ENCODE measurements around the gene THSD7B. TPM values are rescaled to one million over a fixed set of nuclear protein-coding genes. Genes with fewer than 3 reads are reported as not detected.

The THSD7B gene
- total RNA-seq, 6 donors from 2014 or later = 0.47 TPM; not detected in 5

DNA sequence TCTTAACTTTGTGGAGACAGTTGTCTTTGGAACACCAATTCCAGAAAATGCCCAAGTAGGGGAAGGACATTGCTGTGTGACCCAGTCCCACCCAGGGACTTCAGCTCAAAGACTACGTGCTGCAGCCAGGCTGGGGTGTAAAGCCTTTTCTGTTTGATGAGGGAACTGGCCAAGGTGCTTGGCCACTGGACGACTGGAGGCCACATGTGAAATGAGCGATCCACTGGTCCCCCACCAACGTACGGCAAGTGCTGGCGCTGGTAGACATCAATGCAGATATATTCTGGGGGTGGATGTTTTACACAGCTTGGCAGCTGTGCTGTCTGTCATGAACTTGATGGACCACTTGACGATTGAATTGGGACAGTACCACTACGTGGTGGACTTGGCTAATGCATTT is 616.4 kb downstream of the THSD7B start:
- Histone ChIP-seq H3K27me3 (no peaks in the 10 kb centered on the region), H3K9me3 (peaks cover 0 to 14% (median 0%) of the 10 kb centered on the region in 4 donors), H3K27ac (no peak overlapping the region), H3K36me3 (no peaks in the 10 kb centered on the region), H3K4me1 (no peaks in the 10 kb centered on the region), H3K4me3 (no peak overlapping the region)
- DNase-seq = no peak
- no peak for TF ChIP-seq POLR2AphosphoS5 (IDR thresholded peaks at IDR 0.05)
- TF ChIP-seq EP300 (IDR thresholded peaks at IDR 0.05) = no peak
- TF ChIP-seq, protein P1, sequence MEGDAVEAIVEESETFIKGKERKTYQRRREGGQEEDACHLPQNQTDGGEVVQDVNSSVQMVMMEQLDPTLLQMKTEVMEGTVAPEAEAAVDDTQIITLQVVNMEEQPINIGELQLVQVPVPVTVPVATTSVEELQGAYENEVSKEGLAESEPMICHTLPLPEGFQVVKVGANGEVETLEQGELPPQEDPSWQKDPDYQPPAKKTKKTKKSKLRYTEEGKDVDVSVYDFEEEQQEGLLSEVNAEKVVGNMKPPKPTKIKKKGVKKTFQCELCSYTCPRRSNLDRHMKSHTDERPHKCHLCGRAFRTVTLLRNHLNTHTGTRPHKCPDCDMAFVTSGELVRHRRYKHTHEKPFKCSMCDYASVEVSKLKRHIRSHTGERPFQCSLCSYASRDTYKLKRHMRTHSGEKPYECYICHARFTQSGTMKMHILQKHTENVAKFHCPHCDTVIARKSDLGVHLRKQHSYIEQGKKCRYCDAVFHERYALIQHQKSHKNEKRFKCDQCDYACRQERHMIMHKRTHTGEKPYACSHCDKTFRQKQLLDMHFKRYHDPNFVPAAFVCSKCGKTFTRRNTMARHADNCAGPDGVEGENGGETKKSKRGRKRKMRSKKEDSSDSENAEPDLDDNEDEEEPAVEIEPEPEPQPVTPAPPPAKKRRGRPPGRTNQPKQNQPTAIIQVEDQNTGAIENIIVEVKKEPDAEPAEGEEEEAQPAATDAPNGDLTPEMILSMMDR (IDR thresholded peaks at IDR 0.05) = no peak
- TF ChIP-seq POLR2A (IDR thresholded peaks at IDR 0.05) = no peak
- WGBS, 2 donors = 89 to 97% methylated on average over 5 to 8 of the region's 8 CpGs
- no peak for ATAC-seq (ENCODE audit: low FRiP score in 2 of 2)

DNA sequence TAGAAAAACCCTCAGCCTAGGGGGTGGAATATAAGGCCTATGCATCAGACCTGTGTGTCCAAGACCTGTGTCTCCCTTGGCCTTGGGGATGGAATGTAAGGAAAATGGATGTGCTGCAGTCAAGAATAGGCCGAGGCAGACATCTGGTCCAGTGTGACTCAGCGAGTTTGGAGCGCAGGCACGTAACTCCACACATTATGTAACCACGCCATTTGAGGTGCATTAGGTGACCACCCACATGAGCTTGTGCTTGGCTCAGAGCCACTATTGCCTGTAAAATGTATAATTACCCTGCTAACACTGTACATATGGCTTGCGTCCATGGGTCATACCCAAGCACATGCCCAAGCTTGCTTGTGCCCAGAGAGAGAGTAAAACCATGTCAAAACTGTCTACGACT is 618.0 kb downstream of the THSD7B start:
- Histone ChIP-seq H3K4me3 (no peak overlapping the region), H3K27me3 (no peaks in the 10 kb centered on the region), H3K27ac (no peak overlapping the region), H3K9me3 (peaks cover 0 to 14% (median 0%) of the 10 kb centered on the region in 4 donors), H3K36me3 (no peaks in the 10 kb centered on the region), H3K4me1 (no peaks in the 10 kb centered on the region)
- ATAC-seq (ENCODE audit: low FRiP score in 2 of 2) (no peak), DNase-seq (no peak)
- 92 to 99% methylated on average over 7 of the region's 7 CpGs for WGBS, 2 donors
- TF ChIP-seq POLR2AphosphoS5 (IDR thresholded peaks at IDR 0.05) (no peak), POLR2A (IDR thresholded peaks at IDR 0.05) (no peak), EP300 (IDR thresholded peaks at IDR 0.05) (no peak)
- TF ChIP-seq, protein P1 (IDR thresholded peaks at IDR 0.05) = no peak

DNA sequence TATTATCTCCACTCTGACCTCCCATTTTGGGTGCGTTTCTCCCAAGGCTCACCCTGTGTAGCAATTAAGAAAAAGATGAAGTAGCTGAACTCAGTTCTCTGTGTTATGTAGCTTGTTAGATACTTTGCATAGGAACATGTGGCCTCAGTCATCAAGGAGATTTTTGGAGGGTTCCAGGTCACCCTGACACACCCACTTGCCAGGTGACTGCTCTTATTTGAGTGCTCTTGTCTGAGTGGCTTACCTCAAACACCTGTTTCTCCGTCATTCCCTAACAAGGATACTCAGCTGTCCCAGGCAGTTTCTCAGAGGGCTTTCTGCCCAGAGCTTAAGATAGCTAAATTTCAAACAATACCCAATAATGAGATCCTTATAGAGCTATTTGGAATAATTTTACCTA is 621.7 kb downstream of the THSD7B start:
- DNase-seq (no peak), ATAC-seq (ENCODE audit: low FRiP score in 2 of 2) (no peak)
- no peak overlapping the region for H3K27ac ChIP-seq
- H3K9me3 ChIP-seq = peaks cover 0 to 14% (median 0%) of the 10 kb centered on the region in 4 donors
- TF ChIP-seq POLR2A (IDR thresholded peaks at IDR 0.05) (no peak), POLR2AphosphoS5 (IDR thresholded peaks at IDR 0.05) (no peak), EP300 (IDR thresholded peaks at IDR 0.05) (no peak)
- TF ChIP-seq, protein P1 (IDR thresholded peaks at IDR 0.05) = no peak
- H3K36me3 ChIP-seq = no peaks in the 10 kb centered on the region
- H3K27me3 ChIP-seq = no peaks in the 10 kb centered on the region
- 63 to 66% methylated on average over 2 of the region's 2 CpGs for WGBS, 2 donors
- H3K4me3 ChIP-seq = no peak overlapping the region
- no peaks in the 10 kb centered on the region for H3K4me1 ChIP-seq

DNA sequence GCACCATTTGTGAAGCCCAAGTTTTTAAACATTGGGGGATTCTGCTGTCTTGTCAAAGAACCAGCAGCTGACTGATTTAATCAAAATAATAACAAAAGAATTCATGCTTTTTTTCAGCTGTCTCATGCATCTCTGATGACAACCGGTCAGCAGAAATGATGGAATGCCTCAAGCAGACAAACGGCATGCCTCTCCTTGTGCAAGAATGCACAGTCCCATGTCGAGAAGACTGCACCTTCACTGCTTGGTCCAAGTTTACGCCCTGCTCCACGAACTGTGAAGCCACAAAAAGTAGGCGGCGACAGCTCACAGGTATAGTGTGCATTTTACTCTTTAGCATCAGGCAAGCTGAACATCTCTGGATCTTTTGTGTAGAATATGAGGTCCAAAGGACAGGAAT is 640.2 kb downstream of the THSD7B start:
- TF ChIP-seq, protein P1 (IDR thresholded peaks at IDR 0.05) = no peak
- TF ChIP-seq POLR2AphosphoS5 (IDR thresholded peaks at IDR 0.05) = no peak
- no peak for TF ChIP-seq EP300 (IDR thresholded peaks at IDR 0.05)
- no peak for TF ChIP-seq POLR2A (IDR thresholded peaks at IDR 0.05)
- DNase-seq (no peak), ATAC-seq (ENCODE audit: low FRiP score in 2 of 2) (no peak)
- 74 to 81% methylated on average over 7 of the region's 7 CpGs for WGBS, 2 donors
- Histone ChIP-seq H3K4me3 (no peak overlapping the region), H3K9me3 (no peaks in the 10 kb centered on the region), H3K27me3 (no peaks in the 10 kb centered on the region), H3K27ac (no peak overlapping the region), H3K4me1 (no peaks in the 10 kb centered on the region), H3K36me3 (no peaks in the 10 kb centered on the region)

DNA sequence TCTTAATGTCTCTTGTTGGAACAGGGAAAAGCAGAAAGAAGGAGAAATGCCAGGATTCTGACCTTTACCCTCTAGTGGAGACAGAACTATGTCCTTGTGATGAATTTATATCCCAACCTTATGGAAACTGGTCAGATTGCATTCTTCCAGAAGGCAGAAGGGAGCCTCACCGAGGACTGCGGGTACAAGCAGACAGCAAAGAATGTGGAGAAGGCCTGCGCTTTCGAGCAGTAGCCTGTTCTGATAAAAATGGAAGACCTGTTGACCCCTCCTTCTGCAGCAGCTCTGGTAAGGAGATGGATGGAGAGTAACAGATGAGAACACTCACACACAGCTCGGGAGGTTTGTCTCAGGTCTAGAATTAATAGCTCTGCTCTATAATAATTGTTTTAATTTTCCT is 646.2 kb downstream of the THSD7B start:
- Histone ChIP-seq H3K4me1 (no peaks in the 10 kb centered on the region), H3K4me3 (no peak overlapping the region), H3K9me3 (no peaks in the 10 kb centered on the region), H3K36me3 (no peaks in the 10 kb centered on the region), H3K27ac (no peak overlapping the region), H3K27me3 (no peaks in the 10 kb centered on the region)
- no peak for DNase-seq
- WGBS, 2 donors = 45 to 60% methylated on average over 5 of the region's 5 CpGs
- no peak for ATAC-seq (ENCODE audit: low FRiP score in 2 of 2)
- TF ChIP-seq POLR2AphosphoS5 (IDR thresholded peaks at IDR 0.05) = no peak
- TF ChIP-seq EP300 (IDR thresholded peaks at IDR 0.05) = no peak
- TF ChIP-seq POLR2A (IDR thresholded peaks at IDR 0.05) = no peak
- TF ChIP-seq, protein P1 (IDR thresholded peaks at IDR 0.05) = no peak

Measured in upper lobe of left lung (tissue), 6 donors.